Right lobe of liver (tissue), 6 donors: ENCODE data around the gene MLLT1. TPM values are rescaled to one million over a fixed set of nuclear protein-coding genes. Genes with fewer than 3 reads are reported as not detected.

Source experiments
- ATAC-seq, 4 donors: fragments of 200-7000 bp; cut with Tn5 transposase; one replicate each; pipeline ENCODE4 v1.9.1; 2020; ENCODE audit warnings: mild to moderate bottlenecking in 4 of 4, moderate library complexity in 4 of 4
- DNase-seq, 3 donors: peaks; one replicate each; pipeline ENCODE4 v3.0.0-alpha.2; 2020
- H3K27ac ChIP-seq, 3 donors: fragments of 200-600 bp; one replicate each; pipeline ENCODE4 v1.8.0; 2022
- H3K27me3 ChIP-seq, 2 donors: fragments of 200-600 bp; one replicate each; pipeline ENCODE4 v1.8.0; 2022
- H3K36me3 ChIP-seq, 4 donors: fragments of 200-600 bp; sonication (generic) in 1 of 4; one replicate each; pipeline versions ENCODE4 v1.5.1 to v1.8.0; 2017 to 2022; ENCODE audit warnings: control low read depth in 1 of 4
- H3K4me1 ChIP-seq, 4 donors: fragments of 200-600 bp; sonication (generic) in 1 of 4; one replicate each; pipeline versions ENCODE4 v1.5.1 to v1.8.0; 2017 to 2022; ENCODE audit warnings: control low read depth in 1 of 4
- H3K4me3 ChIP-seq, 3 donors: fragments of 200-600 bp; one replicate each; pipeline ENCODE4 v1.8.0; 2022
- H3K9me3 ChIP-seq, 4 donors: fragments of 200-600 bp; sonication (generic) in 1 of 4; one replicate each; pipeline versions ENCODE4 v1.5.1 to v1.8.0; 2017 to 2022; ENCODE audit warnings: control low read depth in 1 of 4
- POLR2A ChIP-seq: fragments of 450-650 bp; IDR thresholded peaks from one replicate; pipeline ENCODE4 v1.6.1; 2017; ENCODE audit warnings: antibody characterized with exemption, mild to moderate bottlenecking
- WGBS: methylation state at CpG from one replicate; pipeline ENCODE4 v1.1.6; 2018; ENCODE audit warnings: low coverage, low lambda C conversion rate; ENCODE audit not compliant: insufficient coverage; ENCODE audit errors: missing lambda C conversion rate; 5-methylcytosine and 5-hydroxymethylcytosine counted together
- intact Hi-C, 2 donors: fragments of 100-400 bp; cut with DNase I; formaldehyde crosslinking; loops; one replicate each; pipeline versions ENCODE4 v1.11.2 to v1.14.1; 2022
- total RNA-seq, 6 experiments: library from RNA; depleted of rRNA in 2 of 6; stranded (reverse); fragments of >200 nt in 2 of 6; fragmentation: NEBNext Ultra II Directional in 3 of 6; extraction: Animal tissue kit (Norgen Biotek cat#: 25700) in 3 of 6; gene quantifications; one replicate each; pipeline versions ENCODE4 v1.1.0 to v1.2.4, GENCODE V29; 2016 to 2023
- TF ChIP-seq, protein P1 (sequence below), 4 donors: fragments of 200-600 bp in 3 of 4; fragments of 450-650 bp in 1 of 4; IDR thresholded peaks; one replicate each; pipeline versions ENCODE4 v1.5.1 to v1.8.0; 2016 to 2022; ENCODE audit warnings: antibody characterized with exemption in 4 of 4, mild to moderate bottlenecking in 2 of 4
- donor health status: DM: no; HTN: yes; CAD: no.
- donor health status: DM: no; HTN: no; CAD: no.
- donor health status: DM: no; HTN: no; CAD: no.
- donor health status: DM: no; HTN: yes; CAD: no.
- donor health status: DM: no; HTN: yes; CAD: no.

MLLT1 gene
- total RNA-seq, 6 experiments from 2014 or later: 11.3 to 24.3 (median 15.3) TPM

DNA sequence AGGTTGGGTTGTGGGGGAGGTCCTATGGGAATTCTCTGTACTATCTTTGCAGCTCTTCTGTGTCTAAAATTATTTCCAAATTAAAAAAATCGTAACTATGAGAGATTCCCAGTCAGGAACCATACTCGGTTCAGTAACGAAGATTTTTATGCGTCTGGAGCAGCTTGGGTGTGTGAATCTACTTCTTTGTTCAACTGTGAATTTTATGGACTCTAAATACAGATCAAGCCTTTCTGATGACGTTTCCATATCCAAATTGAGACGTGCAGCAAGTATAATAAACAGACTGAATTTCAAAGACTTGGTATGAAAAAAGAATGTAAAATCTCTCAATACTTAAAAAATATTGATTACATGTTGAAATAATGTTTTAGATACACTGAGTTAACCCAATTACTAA is 30.9 kb downstream of the MLLT1 start:
- no peaks in the 10 kb centered on the region for H3K36me3 ChIP-seq
- TF ChIP-seq, protein P1, sequence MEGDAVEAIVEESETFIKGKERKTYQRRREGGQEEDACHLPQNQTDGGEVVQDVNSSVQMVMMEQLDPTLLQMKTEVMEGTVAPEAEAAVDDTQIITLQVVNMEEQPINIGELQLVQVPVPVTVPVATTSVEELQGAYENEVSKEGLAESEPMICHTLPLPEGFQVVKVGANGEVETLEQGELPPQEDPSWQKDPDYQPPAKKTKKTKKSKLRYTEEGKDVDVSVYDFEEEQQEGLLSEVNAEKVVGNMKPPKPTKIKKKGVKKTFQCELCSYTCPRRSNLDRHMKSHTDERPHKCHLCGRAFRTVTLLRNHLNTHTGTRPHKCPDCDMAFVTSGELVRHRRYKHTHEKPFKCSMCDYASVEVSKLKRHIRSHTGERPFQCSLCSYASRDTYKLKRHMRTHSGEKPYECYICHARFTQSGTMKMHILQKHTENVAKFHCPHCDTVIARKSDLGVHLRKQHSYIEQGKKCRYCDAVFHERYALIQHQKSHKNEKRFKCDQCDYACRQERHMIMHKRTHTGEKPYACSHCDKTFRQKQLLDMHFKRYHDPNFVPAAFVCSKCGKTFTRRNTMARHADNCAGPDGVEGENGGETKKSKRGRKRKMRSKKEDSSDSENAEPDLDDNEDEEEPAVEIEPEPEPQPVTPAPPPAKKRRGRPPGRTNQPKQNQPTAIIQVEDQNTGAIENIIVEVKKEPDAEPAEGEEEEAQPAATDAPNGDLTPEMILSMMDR (IDR thresholded peaks at IDR 0.05): no peak
- TF ChIP-seq POLR2A: no peak
- H3K27ac ChIP-seq: no peak overlapping the region

DNA sequence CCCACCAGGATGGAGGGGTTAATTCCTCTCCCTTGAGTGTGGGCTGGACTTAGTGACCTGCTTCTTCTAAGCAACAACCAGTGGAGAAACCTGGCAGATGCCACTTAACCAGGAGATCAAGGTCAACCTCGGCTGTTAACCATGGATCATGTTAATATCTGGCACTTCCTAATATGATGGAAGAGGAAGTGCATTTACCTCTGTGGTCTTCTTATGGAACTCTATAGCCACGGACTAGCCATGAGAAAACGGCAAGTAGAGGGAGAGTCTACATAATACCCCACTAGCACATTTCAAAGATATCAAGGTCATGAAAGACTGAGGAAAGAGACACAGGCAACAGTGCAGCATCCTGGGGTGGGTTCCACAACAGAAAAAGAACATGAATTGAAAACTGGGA is 31.4 kb downstream of the MLLT1 start:
- DNase-seq (no peak), ATAC-seq (no peak)
- Histone ChIP-seq H3K27ac (no peak overlapping the region), H3K4me1 (peaks cover 0 to 18% (median 6%) of the 10 kb centered on the region in 4 donors), H3K27me3 (no peaks in the 10 kb centered on the region), H3K4me3 (no peak overlapping the region), H3K9me3 (no peaks in the 10 kb centered on the region), H3K36me3 (no peaks in the 10 kb centered on the region)
- intact Hi-C loops: no loop called here
- WGBS: 47% methylated on average over 3 of the region's 3 CpGs
- no peak for TF ChIP-seq POLR2A
- TF ChIP-seq, protein P1 (IDR thresholded peaks at IDR 0.05): no peak

More for the DNA sequence above, 30.9 kb downstream of the MLLT1 start:
- DNase-seq (no peak), ATAC-seq (no peak)
- Histone ChIP-seq H3K27me3 (no peaks in the 10 kb centered on the region), H3K9me3 (no peaks in the 10 kb centered on the region), H3K4me1 (peaks cover 0 to 23% (median 6%) of the 10 kb centered on the region in 4 donors), H3K4me3 (no peak overlapping the region)
- 78% methylated on average over 6 of the region's 6 CpGs for WGBS
- intact Hi-C loops: no loop called here

DNA sequence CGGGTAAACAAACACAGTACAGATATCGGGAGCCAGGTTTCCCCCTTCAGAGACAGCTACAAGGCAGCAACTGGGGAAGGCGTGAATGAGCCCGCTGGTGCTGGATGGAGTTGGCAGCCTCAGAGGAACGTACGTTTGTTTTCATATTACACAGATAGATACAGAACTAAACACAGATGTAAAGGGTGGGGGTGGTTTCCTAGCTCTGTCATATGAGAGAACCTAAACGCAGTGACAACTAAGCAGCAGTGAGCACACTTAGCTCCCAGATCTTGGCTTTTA is 32.8 kb downstream of the MLLT1 start:
- no peak for TF ChIP-seq POLR2A
- Histone ChIP-seq H3K36me3 (no peaks in the 10 kb centered on the region), H3K27me3 (no peaks in the 10 kb centered on the region), H3K4me1 (peaks cover 0 to 11% (median 5%) of the 10 kb centered on the region in 4 donors), H3K4me3 (no peak overlapping the region), H3K27ac (no peak overlapping the region), H3K9me3 (no peaks in the 10 kb centered on the region)
- no peak for ATAC-seq
- 81% methylated on average over 7 of the region's 7 CpGs for WGBS
- DNase-seq: no peak
- intact Hi-C loops: no loop called here

DNA sequence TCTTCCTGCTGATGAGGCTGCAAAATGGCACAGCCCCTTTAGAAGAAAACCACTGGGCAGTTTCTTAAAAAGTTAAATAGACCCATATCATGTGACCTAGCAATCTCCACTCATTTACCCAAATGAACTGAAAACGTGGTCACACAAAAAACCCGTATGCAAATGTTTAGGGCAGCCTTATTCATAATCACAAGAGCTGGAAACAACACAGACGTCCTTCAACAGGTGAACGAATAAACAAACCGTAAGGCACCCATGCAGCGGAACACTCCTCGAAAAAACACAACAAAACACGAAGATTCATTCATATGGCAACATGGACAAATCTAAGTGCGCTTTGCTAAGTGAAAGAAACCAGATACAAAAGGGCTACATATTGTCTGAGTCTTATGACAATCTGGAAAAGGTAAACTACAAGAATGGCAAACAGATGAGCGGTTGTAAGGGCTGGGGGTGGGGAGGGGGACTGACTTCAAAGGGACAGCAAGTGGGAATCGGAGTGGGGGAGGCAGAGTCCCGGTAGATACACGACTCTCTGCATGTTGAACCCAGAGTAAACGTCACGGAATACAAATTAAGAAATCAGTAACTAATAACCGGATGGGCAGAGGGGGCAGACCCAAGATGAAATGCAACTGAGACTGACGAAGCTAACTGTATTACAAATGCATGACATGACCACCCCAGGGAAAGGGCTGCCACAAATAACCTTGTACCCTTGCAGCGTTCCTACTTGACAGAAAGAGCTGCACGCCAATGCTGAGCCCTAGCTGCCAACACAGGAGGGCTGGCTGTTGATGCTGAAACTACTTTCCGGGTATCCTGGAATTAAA is 33.4 kb downstream of the MLLT1 start:
- Histone ChIP-seq H3K27ac (no peak overlapping the region), H3K36me3 (no peaks in the 10 kb centered on the region), H3K27me3 (no peaks in the 10 kb centered on the region), H3K4me3 (no peak overlapping the region), H3K4me1 (peaks cover 0 to 7% (median 2%) of the 10 kb centered on the region in 4 donors), H3K9me3 (no peaks in the 10 kb centered on the region)
- 69% methylated on average over 20 of the region's 20 CpGs for WGBS
- TF ChIP-seq POLR2A: no peak
- TF ChIP-seq, protein P1 (IDR thresholded peaks at IDR 0.05): no peak
- intact Hi-C loops: no loop called here
- ATAC-seq (no peak), DNase-seq (no peak)

DNA sequence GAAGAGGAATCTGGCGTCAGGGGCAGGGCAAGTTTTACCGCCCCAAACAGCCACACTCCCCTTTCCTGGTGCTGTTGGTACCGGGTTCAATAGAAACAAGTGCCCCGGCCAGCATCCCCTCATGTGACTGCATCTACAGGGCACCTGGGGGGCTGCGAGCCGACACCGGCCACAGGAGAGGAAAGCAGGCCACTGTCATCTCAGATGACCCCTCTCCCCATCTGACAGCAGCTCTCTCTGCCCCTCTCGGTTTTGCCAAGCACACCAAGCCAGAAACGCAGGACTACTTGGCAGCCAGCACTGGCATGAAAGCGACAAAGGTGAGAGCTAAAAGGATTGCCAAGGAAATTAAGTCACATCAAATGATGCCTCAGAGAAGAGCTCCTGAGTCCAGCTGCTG is 37.1 kb downstream of the MLLT1 start:
- Histone ChIP-seq H3K27me3 (no peaks in the 10 kb centered on the region), H3K4me1 (peaks cover 0 to 7% (median 2%) of the 10 kb centered on the region in 4 donors), H3K36me3 (no peaks in the 10 kb centered on the region), H3K27ac (no peak overlapping the region), H3K9me3 (no peaks in the 10 kb centered on the region), H3K4me3 (no peak overlapping the region)
- no peak for TF ChIP-seq POLR2A
- TF ChIP-seq, protein P1 (IDR thresholded peaks at IDR 0.05): no peak
- intact Hi-C loops: no loop called here
- WGBS: 35% methylated on average over 3 of the region's 10 CpGs
- ATAC-seq (no peak), DNase-seq (peak in 1 of 3 donors; percentile 32)
